Muscle of leg (tissue), 11 donors: Measurements from ENCODE around the gene FRMD4A. TPM values are rescaled to one million over a fixed set of nuclear protein-coding genes. Genes with fewer than 3 reads are reported as not detected.
"Not testable (repeated sequence)": the region's sequence is repeated elsewhere in the genome, so short reads cannot be mapped to it uniquely, and the experiment has no call there.

Experiments
- DNase-seq: peaks from one replicate; pipeline ENCODE4 v3.0.0; 2013
- H3K27ac ChIP-seq: one replicate; pipeline ENCODE4 v1.5.1; 2013; ENCODE audit warnings: mild to moderate bottlenecking, low read length, control low read depth
- H3K27me3 ChIP-seq: one replicate; pipeline ENCODE4 v1.6.1; 2013; ENCODE audit warnings: low read length; ENCODE audit not compliant: control insufficient read depth, insufficient read depth
- H3K36me3 ChIP-seq: one replicate; pipeline ENCODE4 v1.6.1; 2013; ENCODE audit warnings: low read length; ENCODE audit not compliant: control insufficient read depth, insufficient read depth
- H3K4me1 ChIP-seq: one replicate; pipeline ENCODE4 v1.6.1; 2013; ENCODE audit warnings: low read length; ENCODE audit not compliant: control insufficient read depth, insufficient read depth
- H3K4me3 ChIP-seq: one replicate; pipeline ENCODE4 v1.5.1; 2013; ENCODE audit warnings: low read length, control low read depth
- H3K9me3 ChIP-seq: replicated peaks from 2 replicates; pipeline ENCODE4 v1.6.1; 2013; ENCODE audit warnings: low read depth, low read length; ENCODE audit not compliant: control insufficient read depth
- WGBS: methylation state at CpG from one replicate; pipeline ENCODE4 v1.1.5; 2013; ENCODE audit warnings: missing lambda C conversion rate; ENCODE audit not compliant: insufficient coverage; 5-methylcytosine and 5-hydroxymethylcytosine counted together
- polyA plus RNA-seq, 8 donors: library from polyadenylated mRNA; unstranded; fragments of 120-200 nt; gene quantifications; one replicate each; pipeline versions ENCODE4 v1.2.1 to v1.2.3, GENCODE V29; 2013; ENCODE audit warnings: inconsistent platforms in 1 of 8, low replicate concordance in 1 of 8; ENCODE audit not compliant: insufficient read length in 8 of 8, insufficient read depth in 1 of 8
- total RNA-seq: library from RNA; stranded (reverse); fragments of 120-200 nt; gene quantifications from one replicate; pipeline ENCODE4 v1.2.4, GENCODE V29; 2013

Gene FRMD4A
- total and polyA plus RNA-seq, 9 donors = 29.1 to 53.1 (median 42.0) TPM

DNA sequence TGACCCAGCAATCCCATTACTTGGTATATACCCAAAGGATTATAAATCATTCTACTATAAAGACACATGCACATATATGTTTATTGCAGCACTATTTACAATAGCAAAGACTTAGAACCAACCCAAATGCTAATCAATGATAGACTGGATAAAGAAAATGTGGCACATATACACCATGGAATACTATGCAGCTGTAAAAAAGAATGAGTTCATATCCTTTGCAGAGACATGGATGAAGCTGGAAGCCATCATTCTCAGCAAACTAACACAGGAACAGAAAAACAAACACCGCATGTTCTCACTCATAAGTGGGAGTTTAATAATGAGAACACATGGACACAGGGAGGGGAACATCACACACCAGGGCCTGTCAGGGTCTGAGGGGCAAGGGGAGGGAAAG lies 434.6 kb downstream of the FRMD4A start:
- H3K4me3 ChIP-seq, H3K36me3 ChIP-seq, H3K9me3 ChIP-seq, H3K27ac ChIP-seq, DNase-seq, H3K27me3 ChIP-seq, H3K4me1 ChIP-seq: not testable (repeated sequence)
- WGBS = no CpG with 5 or more reads among the region's 1 CpG

DNA sequence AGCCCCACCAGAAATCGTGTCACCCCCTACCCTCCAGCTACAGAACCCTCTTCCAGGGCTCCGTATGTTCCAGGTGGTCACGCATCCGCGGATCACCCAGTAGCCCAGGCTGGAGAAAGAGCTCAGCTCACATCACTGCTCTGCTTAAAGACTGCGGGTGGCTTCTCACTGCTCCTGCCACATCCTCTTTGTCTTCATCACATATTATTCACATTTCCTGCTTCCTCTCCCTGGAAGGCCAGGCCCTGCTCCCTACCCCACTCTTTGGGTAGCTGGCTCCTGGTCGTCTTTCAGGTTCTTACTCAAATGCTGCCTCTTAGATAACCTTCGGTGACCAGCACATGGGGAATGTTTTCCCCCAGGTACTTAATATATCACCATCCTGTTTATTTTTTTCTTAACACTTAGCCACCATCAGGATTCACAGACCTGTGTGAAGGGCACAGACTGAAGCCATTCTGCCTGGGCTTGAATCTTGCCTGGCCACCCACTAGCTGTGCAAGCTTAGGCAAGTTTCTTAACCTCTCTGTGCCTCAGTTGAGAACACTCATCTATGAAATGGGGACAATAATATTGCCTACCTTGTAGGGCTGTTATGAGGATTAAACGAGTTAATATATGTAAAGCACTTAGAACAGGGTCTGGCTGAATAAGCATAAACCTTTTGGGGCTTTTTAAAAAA lies 436.2 kb downstream of the FRMD4A start:
- Histone ChIP-seq H3K4me1 (peaks cover 20% of the 10 kb centered on the region), H3K4me3 (no peak overlapping the region), H3K27ac (no peak overlapping the region), H3K27me3 (peaks cover 8% of the 10 kb centered on the region), H3K9me3 (peaks cover 2% of the 10 kb centered on the region), H3K36me3 (no peaks in the 10 kb centered on the region)
- 69% methylated on average over 9 of the region's 9 CpGs for WGBS
- DNase-seq = no peak

GRCh38 chr10:13893926-13894325 lies 436.8 kb downstream of the FRMD4A start:
- 80% methylated on average over 4 of the region's 4 CpGs for WGBS
- Histone ChIP-seq H3K27me3 (peaks cover 8% of the 10 kb centered on the region), H3K9me3 (peaks cover 2% of the 10 kb centered on the region), H3K4me1 (peaks cover 22% of the 10 kb centered on the region), H3K4me3 (no peak overlapping the region), H3K27ac (no peak overlapping the region), H3K36me3 (no peaks in the 10 kb centered on the region)
- no peak for DNase-seq

GRCh38 chr10:13892871-13893270 lies 437.9 kb downstream of the FRMD4A start:
- Histone ChIP-seq H3K36me3 (no peaks in the 10 kb centered on the region), H3K4me3 (no peak overlapping the region), H3K27ac (no peak overlapping the region), H3K27me3 (peaks cover 8% of the 10 kb centered on the region), H3K4me1 (peaks cover 22% of the 10 kb centered on the region), H3K9me3 (peaks cover 2% of the 10 kb centered on the region)
- no peak for DNase-seq
- no CpG with 5 or more reads among the region's 5 CpGs for WGBS

DNA sequence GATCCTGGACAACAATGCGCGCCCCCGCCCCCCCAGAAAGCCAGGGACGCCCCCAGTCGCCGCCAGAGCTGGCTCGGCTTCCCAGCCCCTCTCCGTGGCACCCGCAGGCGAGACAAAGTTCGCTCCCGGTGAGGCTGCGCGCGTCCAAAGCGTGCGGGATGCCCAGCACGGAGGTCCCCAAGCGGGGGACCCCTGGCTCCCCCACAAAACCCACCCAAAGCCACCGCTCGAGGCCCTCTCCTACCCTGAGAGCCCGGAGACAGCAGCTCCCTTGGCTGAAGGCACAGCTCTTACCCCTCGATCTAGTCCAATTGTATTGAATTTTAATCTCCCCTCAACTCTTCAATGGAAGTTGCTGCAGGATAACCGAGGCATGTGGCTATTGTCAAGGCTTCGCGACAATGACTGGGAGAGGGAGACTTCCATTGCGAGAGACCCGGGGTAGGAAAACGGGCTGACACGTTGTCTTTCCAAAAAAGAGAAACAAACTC lies 438.7 kb downstream of the FRMD4A start:
- WGBS = 2% methylated on average over 22 of the region's 30 CpGs

DNA sequence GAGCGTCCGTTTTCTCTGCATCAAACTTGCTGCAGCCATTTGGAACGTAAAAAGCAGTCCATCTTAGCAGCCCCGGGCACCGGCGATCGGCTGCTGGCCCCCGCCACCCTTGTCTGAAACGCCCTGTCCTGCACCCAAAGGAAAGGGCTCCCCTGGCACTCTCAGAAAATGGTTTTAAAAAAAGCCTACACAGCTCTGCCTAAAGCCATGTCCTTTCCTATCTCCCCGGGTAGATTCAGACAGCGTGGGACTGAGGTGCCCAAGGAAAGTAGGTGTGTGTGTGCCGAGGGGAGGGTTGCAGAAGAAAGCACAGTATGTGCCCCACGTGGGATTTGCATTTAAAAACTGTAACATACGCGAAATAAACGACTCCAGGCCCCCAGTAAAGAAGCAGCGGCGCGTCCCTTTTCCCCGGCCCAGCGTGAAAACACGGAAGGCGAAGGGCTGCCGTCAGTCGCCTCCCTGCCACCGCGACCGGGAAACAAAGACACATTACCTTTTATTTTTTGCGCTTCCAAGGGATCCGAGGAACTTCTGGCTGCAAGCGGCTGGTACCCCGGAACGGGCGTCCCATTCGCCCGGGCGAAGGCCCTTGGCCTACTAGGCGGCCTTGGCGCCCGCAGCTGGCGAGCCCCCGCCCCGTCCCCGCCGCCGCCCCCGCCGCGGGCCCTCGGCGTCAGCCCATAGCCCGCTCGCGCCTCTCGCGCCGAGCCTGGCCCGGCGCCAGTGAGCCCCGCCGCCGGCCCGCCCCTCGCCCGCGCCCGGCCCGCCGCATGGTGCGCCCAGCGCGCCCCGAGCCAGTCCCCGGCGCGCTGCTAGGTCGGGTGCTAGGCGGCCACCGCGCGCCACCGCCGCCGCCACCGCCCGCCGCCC lies 439.4 kb downstream of the FRMD4A start:
- H3K27me3 ChIP-seq = peaks cover 8% of the 10 kb centered on the region
- peaks cover 2% of the 10 kb centered on the region for H3K9me3 ChIP-seq
- WGBS = under 1% methylated on average over 86 of the region's 87 CpGs
- peak overlapping the region; percentile 67 for H3K4me3 ChIP-seq
- H3K27ac ChIP-seq = peak overlapping the region; percentile 84
- DNase-seq = peak; percentile 50
- H3K4me1 ChIP-seq = peaks cover 22% of the 10 kb centered on the region
- no peaks in the 10 kb centered on the region for H3K36me3 ChIP-seq

More for the DNA sequence above, 438.7 kb downstream of the FRMD4A start:
- H3K36me3 ChIP-seq = no peaks in the 10 kb centered on the region
- peaks cover 2% of the 10 kb centered on the region for H3K9me3 ChIP-seq
- peak overlapping the region; percentile 66 for H3K27ac ChIP-seq
- DNase-seq = no peak
- H3K27me3 ChIP-seq = peaks cover 8% of the 10 kb centered on the region
- H3K4me3 ChIP-seq = peak overlapping the region; percentile 42
- H3K4me1 ChIP-seq = peaks cover 22% of the 10 kb centered on the region

DNA sequence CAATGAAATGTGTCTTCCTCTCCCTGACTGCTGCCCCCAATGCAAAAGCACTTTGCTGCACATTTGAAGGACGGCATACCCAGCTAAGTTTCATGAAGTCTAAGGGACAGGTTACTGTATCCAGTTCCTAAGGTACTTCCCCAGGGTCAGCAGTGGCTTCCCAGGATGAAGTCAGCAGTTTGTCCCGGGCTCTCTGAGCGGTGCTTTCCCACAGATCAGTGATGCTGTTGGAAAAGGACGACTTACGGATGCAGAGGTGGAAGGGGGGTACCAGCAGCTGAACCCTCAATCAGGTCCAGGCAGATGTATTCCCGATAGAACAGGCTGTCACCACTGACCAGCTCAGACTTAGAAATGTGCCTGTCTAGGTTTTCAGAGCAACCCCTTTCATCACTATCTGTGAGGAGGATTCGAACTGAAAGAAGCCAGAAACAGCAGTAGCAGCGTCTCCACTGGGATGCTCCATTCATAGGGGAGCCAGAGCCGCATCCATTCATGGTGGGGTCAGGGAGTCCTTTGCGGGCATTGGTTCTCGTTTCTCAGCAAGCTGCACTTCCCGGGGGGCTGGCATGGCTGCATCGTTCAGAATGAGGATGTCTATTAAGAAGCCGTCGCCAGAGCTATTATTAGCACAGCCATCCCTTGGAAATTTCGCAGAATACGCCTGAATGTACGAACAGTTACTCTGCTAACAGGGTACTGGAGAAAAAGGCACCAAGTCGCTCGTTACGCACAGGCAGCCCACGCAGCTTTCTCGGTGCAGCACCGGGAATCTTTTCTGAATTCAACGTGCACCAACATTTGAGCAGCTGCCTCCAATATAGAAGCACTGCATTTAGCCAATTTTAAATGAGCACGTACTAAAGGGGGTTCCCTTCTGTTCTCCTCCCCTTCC lies 440.2 kb downstream of the FRMD4A start:
- Histone ChIP-seq H3K27me3 (peaks cover 8% of the 10 kb centered on the region), H3K9me3 (peaks cover 2% of the 10 kb centered on the region), H3K4me1 (peaks cover 22% of the 10 kb centered on the region), H3K36me3 (no peaks in the 10 kb centered on the region), H3K4me3 (peak overlapping the region; percentile 67), H3K27ac (peak overlapping the region; percentile 84)
- DNase-seq = peak; percentile 83
- 18% methylated on average over 25 of the region's 26 CpGs for WGBS

GRCh38 chr10:13887761-13888160 lies 443.0 kb downstream of the FRMD4A start:
- H3K27ac ChIP-seq = no peak overlapping the region
- H3K9me3 ChIP-seq = no peaks in the 10 kb centered on the region
- peaks cover 4% of the 10 kb centered on the region for H3K27me3 ChIP-seq
- 88% methylated on average over 1 of the region's 4 CpGs for WGBS
- H3K36me3 ChIP-seq = no peaks in the 10 kb centered on the region
- peak; percentile 64 for DNase-seq
- H3K4me1 ChIP-seq = peaks cover 24% of the 10 kb centered on the region
- H3K4me3 ChIP-seq = no peak overlapping the region

- H3K36me3 ChIP-seq = peaks cover 6% of the 10 kb centered on the region
- no peak for DNase-seq
- no peaks in the 10 kb centered on the region for H3K27me3 ChIP-seq
- no peak overlapping the region for H3K27ac ChIP-seq
- no peak overlapping the region for H3K4me3 ChIP-seq
- H3K9me3 ChIP-seq = no peaks in the 10 kb centered on the region
- 85% methylated on average over 5 of the region's 9 CpGs for WGBS
- H3K4me1 ChIP-seq = peaks cover 24% of the 10 kb centered on the region
These were observed 445.3 kb downstream of the FRMD4A start for GRCh38 chr10:13885238-13885990.
